Epithelial cell of prostate (primary cell): ENCODE data around the gene IL6R.
"Not testable (repeated sequence)": the region's sequence is repeated elsewhere in the genome, so short reads cannot be mapped to it uniquely, and the experiment has no call there.

ENCODE experiments used
- DNase-seq: peaks from one replicate; pipeline ENCODE4 v3.0.0-alpha.2; 2011; ENCODE audit warnings: low read depth, low spot score
- H3K27ac ChIP-seq: fragments of 450-650 bp; 2 replicates; pipeline ENCODE4 v1.5.1; 2017; ENCODE audit warnings: mild to moderate bottlenecking

IL6R gene

GRCh38 chr1:154471304-154471703, 66.2 kb downstream of the IL6R start:
- DNase-seq = no peak
- H3K27ac ChIP-seq = no peak overlapping the region

GRCh38 chr1:154474802-154475201, 69.7 kb downstream of the IL6R start:
- DNase-seq = peak; percentile 60
- H3K27ac ChIP-seq = no peak overlapping the region

- H3K27ac ChIP-seq = peak overlapping the region; percentile 37
- no peak for DNase-seq
Observed at GRCh38 chr1:154476791-154477190, 71.6 kb downstream of the IL6R start.

GRCh38 chr1:154478013-154478412, 72.9 kb downstream of the IL6R start:
- no peak for DNase-seq
- no peak overlapping the region for H3K27ac ChIP-seq

GRCh38 chr1:154478639-154479038, 73.5 kb downstream of the IL6R start:
- DNase-seq = no peak
- H3K27ac ChIP-seq = no peak overlapping the region

GRCh38 chr1:154479764-154480421, 74.8 kb downstream of the IL6R start:
- no peak overlapping the region for H3K27ac ChIP-seq
- DNase-seq = no peak

- no peak overlapping the region for H3K27ac ChIP-seq
- no peak for DNase-seq
Observed at GRCh38 chr1:154481053-154481452, 75.9 kb downstream of the IL6R start.

- no peak overlapping the region for H3K27ac ChIP-seq
- DNase-seq = peak; percentile 34
Observed at GRCh38 chr1:154483941-154484803, 79.0 kb downstream of the IL6R start.

GRCh38 chr1:154485106-154485505, 80.0 kb downstream of the IL6R start:
- H3K27ac ChIP-seq = no peak overlapping the region
- DNase-seq = no peak

- H3K27ac ChIP-seq = no peak overlapping the region
- no peak for DNase-seq
Observed at GRCh38 chr1:154485910-154486496, 80.9 kb downstream of the IL6R start.

GRCh38 chr1:154486756-154487155, 81.6 kb downstream of the IL6R start:
- not testable (repeated sequence) for DNase-seq, H3K27ac ChIP-seq

- no peak overlapping the region for H3K27ac ChIP-seq
- no peak for DNase-seq
Observed at GRCh38 chr1:154488922-154489321, 83.8 kb downstream of the IL6R start.

- no peak for DNase-seq
- H3K27ac ChIP-seq = no peak overlapping the region
Observed at GRCh38 chr1:154489695-154490274, 84.6 kb downstream of the IL6R start.

- H3K27ac ChIP-seq = no peak overlapping the region
- no peak for DNase-seq
Observed at GRCh38 chr1:154490317-154490716, 85.2 kb downstream of the IL6R start.

GRCh38 chr1:154492115-154492514, 87.0 kb downstream of the IL6R start:
- DNase-seq = no peak
- no peak overlapping the region for H3K27ac ChIP-seq

- DNase-seq = no peak
- no peak overlapping the region for H3K27ac ChIP-seq
Observed at GRCh38 chr1:154493276-154493675, 88.1 kb downstream of the IL6R start.

- H3K27ac ChIP-seq = no peak overlapping the region
- no peak for DNase-seq
Observed at GRCh38 chr1:154495496-154496273, 90.5 kb downstream of the IL6R start.

- no peak for DNase-seq
- no peak overlapping the region for H3K27ac ChIP-seq
Observed at GRCh38 chr1:154496383-154496782, 91.2 kb downstream of the IL6R start.

- DNase-seq = no peak
- H3K27ac ChIP-seq = no peak overlapping the region
Observed at GRCh38 chr1:154497026-154497806, 92.1 kb downstream of the IL6R start.
